Activated CD8-positive, alpha-beta memory T cell treated with anti-CD3 and anti-CD28 coated beads for 4 hours (primary cell): ENCODE data around the gene ACVRL1.
A peak's percentile ranks its signal among the peaks of the same experiment; 100 is the strongest.
"Not testable (repeated sequence)": the region's sequence is repeated elsewhere in the genome, so short reads cannot be mapped to it uniquely, and the experiment has no call there.

Experiments used
- DNase-seq, 2 donors: peaks; one replicate each; pipeline ENCODE4 v3.0.0-alpha.2; 2020; ENCODE audit warnings: low read depth in 2 of 2

ACVRL1 gene

DNA sequence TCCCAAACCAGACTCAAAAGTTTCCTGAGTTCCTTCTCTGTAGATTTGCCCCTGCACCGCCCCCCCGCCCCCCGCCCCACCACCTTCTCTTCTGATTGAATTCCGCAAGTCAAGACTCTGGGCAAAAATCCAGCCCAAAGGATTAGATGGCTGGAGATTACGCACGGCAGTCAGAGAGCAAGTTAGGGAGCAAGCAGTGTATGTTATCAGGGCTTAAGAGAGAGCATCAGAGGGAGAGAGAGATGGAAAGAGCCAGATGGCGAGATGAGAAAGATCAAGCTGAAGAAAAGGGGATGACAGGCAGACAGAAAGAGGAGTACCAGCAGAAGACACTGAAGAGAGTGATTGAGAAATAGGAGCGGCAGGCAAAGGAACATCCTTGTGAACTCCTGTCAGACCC is 33.3 kb upstream of the ACVRL1 start:
- DNase-seq, result no peak

- DNase-seq, result no peak
Measured at GRCh38 chr12:51874486-51874885, 32.8 kb upstream of the ACVRL1 start.

DNA sequence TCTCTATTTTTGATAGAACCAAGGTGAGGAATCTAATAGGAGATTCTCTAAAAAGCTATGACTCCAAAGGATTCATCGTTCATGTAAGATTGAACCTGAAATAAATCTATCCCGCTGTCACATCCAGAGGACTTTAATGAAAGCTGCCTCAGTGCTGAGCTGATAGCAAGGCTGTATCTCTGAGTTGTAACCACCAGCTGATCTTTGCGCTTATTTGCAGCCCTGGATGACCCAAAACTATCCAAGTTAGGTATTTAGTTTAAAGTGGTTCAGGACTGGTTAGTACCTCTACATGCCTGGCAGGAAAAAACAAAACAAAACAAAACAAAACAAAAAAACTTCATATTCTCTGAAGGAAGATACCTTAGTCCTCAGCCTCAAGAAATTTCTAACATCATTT is 28.2 kb upstream of the ACVRL1 start:
- no peak for DNase-seq

GRCh38 chr12:51883295-51883694 is 24.0 kb upstream of the ACVRL1 start:
- DNase-seq, result no peak

GRCh38 chr12:51883998-51884675 is 23.2 kb upstream of the ACVRL1 start:
- DNase-seq, result no peak

DNA sequence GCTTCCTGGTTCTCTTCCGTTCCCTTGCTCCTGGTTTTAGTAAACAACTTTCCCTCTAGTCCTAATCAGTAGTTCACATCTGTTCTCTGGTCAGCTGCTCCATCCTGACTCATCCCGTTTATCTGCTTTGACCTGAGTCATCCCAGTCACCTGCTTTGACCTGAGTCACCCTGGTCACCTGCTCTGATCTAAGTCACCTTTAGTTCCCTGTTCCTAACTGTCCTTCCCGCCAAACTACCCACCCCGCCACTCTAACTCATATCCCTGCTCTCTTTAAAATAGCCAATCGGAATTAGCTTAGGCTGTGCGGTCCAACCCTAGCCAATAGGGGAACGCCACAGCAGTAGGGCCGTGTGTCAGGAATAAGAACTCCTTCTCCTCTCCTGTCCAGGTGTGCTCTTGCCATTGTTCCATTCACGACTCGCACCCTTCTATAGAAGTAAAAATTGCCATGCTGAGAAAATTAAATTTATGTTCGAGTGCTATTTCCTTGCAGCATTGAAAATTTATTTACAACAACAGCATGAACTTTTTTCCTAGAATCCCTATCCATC is 22.6 kb upstream of the ACVRL1 start:
- no peak for DNase-seq

DNA sequence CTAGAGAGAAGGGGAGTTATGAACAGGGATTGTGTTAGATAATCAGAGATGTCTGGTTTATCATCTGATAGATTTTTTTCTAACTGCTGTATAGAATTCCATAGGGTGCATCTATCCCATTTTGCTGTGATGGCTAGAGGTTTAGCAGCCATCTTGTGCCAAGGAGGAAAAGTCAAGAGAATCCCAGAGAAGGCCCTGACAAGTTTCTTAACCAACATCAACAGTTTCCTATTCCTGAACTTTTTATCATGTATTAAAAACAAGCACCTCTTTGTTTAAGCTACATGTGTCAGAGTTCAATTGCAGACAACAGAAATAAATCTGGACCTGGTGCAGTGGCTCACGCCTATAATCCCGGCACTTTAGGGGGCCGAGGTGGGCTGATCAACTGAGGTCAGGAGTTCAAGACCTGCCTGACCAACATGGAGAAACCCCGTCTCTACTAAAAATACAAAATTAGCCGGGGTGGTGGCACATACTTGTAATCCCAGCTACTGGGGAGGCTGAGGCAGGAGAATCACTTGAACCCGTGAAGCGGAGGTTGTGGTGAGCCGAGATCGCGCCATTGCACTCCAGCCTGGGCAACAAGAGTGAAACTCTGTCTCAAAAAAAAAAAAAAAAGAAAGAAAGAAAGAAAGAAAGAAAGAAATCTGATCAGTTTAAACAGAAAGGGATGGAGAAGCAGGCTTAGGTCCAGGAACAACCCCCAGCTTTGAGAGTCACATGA is 21.8 kb upstream of the ACVRL1 start:
- not testable (repeated sequence) for DNase-seq

GRCh38 chr12:51886021-51886710 is 21.1 kb upstream of the ACVRL1 start:
- peak in 1 of 2 donors; percentile 8 for DNase-seq

GRCh38 chr12:51887476-51888315 is 19.6 kb upstream of the ACVRL1 start, which contains the start of gene ANKRD33:
TSS of gene ANKRD33 (plus strand) at chr12:51888103. CDS start at chr12:51888187, 84 bp downstream.
- no peak for DNase-seq

DNA sequence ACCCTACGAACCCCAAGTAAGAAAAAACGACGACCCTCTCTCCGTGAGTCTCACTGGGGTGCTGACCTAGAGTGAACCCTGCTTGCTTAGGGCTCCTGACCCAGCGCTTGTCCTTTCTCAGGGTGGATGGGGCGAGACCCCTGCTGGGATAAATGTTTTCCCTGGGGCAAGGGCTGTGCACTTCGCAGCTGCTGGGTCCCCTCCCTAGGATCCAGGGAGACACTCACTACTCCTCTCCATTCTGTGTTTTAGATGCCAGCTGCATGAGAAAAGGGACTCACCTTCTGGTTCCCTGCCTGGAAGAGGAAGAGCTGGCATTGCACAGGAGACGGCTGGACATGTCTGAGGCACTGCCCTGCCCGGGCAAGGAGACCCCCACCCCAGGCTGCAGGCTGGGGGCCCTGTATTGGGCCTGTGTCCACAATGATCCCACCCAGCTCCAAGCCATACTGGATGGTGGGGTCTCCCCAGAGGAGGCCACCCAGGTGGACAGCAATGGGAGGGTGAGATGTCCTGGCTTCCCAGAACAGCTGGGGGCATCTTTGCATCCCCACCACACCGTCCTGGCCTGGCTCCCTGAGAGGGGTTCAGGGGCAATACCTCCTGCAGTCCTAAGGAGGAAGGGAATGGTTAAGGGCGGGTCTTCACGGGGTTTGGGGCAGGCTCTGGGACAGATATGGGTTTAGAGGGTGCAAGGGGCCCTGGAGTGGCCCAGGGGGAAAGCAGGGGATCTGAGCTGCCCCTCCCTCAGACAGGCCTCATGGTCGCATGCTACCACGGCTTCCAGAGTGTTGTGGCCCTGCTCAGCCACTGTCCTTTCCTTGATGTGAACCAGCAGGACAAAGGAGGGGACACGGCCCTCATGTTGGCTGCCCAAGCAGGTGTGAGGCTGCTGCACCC is 18.7 kb upstream of the ACVRL1 start:
- DNase-seq, result no peak

GRCh38 chr12:51889216-51890132 is 17.8 kb upstream of the ACVRL1 start:
- DNase-seq, result no peak

DNA sequence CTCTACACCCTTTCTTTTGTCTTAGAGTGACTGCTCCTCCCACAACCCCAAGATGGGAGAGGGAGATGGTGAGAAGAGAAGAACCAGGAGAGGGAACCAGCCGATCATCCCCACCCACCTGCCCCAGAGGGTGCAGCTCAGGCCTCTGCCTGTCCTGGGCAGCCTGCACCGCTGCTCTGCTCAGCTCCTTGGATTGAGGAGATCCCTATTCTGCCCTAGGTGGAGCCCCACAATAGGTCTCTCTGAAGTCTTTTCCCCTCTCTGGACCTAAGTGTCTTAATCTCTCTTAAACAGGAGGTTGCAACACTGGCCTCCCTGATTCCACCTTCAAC is 17.2 kb upstream of the ACVRL1 start:
- no peak for DNase-seq

GRCh38 chr12:51890511-51891171 is 16.7 kb upstream of the ACVRL1 start:
- DNase-seq, result no peak

DNA sequence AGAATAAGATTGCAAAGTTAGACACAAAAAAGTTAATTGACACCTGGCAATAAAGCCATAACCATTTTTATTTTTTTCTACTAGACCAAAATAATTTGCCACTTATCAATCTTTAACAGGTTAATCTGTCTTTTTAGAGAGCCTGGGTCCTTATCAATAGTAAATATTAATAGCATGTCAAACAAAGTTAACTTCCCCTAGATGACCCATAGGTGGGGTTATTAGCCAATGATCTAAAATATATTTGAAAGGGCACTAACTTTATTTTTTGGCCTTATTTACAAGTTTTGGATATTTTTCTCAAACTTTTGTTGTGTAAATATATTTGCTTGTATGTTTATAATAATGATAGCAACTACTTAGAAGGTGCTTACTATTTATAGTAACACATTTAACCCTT is 15.5 kb upstream of the ACVRL1 start:
- no peak for DNase-seq

DNA sequence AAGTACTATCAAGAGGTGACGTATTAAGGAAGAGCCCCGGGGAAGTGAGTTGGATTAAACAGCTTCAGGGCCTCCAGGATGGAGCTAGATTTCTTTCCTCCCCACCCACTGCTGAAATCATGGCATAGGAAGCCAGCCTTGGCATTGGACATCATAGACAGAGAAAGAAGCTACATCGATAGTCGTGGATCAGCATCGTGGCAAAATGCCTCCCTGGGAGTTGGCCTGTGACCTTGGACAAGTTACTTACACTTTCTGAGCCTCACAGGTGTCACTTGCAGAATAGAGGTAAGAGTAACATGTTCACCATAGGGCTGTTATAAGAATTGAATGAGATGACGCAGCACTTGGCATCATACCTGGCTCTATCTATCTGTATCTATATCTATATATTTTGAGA is 13.5 kb upstream of the ACVRL1 start:
- no peak for DNase-seq

- DNase-seq, result no peak
Measured at GRCh38 chr12:51895378-51896135, 11.7 kb upstream of the ACVRL1 start.

DNA sequence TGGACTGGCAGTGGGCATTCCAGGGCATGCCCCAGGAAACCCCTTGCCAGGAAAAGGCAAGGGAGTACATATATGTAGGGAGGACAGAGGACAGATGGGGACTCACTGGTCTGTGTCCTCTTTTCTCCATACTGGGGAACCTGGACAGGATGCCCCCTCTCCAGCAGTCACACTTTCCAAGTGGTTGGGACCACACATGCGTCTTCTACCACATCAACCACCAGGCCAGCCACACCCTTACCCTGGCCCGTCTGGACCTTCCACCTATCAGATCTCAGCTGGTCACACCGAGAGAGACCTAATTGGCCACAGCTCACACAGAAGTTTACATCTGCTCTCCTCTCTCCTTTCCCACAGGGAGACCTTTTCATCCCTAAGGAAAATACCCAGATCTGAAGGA is 11.1 kb upstream of the ACVRL1 start:
- no peak for DNase-seq

- no peak for DNase-seq
Measured at GRCh38 chr12:51897181-51897580, 10.1 kb upstream of the ACVRL1 start.
